GM19372 (cell line): Measurements from ENCODE around the gene MRPL12.
"Not testable (repeated sequence)": the region's sequence is repeated elsewhere in the genome, so short reads cannot be mapped to it uniquely, and the experiment has no call there.

Experiments used
- ATAC-seq: cut with Tn5 transposase; IDR thresholded peaks from one replicate; pipeline ENCODE4 v1.9.1; 2021; ENCODE audit warnings: mild to moderate bottlenecking, low read depth, moderate library complexity; ENCODE audit not compliant: unreplicated experiment

The MRPL12 gene

DNA sequence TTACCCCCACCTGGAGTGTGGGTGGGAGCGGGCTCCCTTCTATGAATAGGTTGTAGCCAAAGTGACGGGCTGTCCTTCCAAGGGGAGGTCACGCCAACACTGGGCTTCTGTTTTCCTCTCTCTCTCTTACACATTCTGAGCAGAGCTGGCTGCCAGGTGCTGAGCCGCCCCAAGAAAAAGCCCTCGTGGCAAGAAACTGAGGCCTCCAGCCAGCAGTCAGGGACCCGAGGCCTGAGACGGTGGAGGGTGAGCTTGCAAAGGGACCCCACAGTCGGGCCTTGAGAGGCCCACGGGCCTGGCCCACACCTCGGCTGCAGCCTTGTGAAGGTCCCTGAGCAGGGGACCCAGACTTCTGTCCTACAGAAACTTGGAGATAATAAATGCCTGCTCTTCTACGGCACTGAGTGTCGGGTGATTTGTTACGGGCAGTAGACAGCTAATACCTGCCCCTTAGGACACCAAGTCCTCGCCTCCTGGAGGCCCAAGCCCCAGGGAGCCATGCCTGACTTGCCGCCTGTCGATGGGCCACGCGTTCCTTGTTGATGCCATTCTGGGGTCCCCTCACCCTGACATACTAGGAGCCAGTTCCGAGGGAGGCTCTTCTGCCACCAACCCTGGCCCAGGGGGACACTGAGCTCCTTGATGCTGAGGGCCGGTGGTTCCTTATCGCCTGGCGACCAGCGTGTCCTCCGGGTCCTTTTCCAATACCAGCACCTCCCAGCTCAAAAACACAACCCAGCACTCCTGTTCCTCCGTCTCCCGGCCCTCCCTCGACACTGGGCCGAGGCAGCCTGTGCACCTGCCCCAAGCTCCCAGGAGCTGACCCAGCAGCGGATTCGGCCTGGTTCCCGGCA, 35.0 kb downstream of the MRPL12 start:
- ATAC-seq: no peak

DNA sequence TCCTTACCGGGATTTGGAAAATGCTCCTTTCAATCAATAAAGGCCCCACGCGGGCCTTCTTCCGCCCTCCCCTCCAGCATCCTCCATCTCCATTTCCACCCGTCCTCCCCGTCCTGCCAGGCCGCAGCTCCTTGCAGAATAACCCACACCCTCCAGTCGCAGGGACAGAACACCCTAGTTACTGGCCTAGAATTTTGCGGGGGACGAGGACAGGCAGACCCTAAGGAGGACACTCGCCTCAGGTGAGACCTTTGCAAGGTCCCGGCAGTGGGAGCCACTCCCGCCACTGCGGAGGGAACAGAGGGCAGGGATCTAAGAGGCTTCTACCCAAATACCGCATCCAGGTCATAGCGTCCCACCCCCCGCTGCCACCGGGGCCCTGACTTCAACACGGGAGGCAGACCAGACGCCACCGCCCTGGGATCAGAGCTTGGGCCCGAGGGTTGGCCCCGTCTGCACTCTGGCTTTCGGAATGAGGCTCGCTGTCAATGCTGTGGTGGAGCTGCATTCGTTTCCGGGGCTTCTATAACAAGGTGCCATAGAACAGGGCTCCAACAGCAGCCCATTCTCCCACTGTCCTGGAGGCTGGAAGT, 35.7 kb downstream of the MRPL12 start:
- ATAC-seq: no peak

DNA sequence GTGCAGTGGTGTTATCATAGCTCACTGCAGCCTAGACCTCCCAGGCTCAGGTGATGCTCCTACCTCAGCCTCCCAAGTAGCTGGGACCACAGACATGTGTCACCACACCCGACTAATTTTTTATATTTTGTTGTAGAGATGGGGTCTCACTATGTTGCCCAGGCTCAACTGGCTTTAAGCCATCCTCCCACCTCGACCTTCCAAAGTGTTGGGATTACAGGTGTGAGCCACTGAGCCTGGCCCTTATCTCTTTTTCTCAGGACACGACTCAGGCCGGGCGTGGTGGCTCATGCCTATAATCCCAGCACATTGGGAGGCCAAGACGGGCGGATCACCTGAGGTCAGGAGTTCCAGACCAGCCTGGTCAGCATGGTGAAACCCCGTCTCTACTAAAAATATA, 36.4 kb downstream of the MRPL12 start:
- ATAC-seq: not testable (repeated sequence)

DNA sequence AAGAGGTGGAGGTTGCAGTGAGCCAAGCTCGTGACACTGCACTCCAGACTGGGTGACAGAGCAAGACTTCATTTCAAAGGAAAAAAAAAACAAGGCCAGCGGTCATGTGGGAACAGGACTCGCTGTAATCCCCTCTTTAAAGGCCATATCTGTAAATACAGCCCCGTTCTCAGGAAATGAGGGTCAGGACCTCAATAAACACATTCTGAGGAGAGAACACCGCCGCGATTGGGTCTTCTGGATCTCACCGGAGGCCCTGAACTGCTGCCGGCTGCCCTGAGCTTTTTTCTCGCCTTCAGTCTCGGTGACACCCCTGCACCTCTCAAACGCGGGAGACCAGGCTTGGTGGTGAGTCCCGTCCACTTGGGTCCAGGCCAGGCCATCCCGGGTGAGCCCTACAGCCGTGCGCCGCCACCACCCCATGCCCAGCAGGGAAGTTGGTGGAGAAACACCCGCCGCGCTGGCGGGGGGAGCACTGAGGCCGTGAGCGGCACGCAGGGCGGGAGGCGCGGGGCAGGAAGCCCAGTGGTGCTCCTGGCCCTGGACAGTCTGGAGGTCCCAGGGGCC, 37.3 kb downstream of the MRPL12 start:
- ATAC-seq: no peak

DNA sequence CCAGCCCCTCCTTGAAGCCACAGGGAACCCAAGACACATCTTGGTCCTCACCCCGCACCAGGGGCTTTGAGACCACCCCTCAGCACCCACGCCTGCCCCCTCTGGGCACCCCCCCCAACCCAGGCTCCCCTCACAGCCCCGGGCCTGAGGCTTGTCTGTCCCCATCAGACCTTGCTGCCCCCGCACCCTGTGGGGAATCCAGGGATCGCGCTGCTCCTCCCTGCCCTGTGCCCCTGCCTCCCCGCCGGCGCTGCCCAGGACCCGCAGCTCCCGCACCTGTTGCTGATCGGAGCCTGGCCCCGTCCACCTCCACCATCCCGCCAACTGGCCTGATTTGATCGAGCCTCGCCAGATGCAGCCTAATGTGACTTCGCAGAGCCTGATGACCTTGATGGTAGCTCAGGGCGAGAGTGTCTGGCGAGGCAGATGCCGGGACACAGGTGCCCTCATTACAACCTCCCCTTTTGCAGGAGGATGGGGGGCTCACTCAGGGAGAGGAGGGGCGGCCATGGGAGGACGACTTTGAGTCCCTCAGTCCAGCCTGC, 38.0 kb downstream of the MRPL12 start:
- no peak for ATAC-seq

DNA sequence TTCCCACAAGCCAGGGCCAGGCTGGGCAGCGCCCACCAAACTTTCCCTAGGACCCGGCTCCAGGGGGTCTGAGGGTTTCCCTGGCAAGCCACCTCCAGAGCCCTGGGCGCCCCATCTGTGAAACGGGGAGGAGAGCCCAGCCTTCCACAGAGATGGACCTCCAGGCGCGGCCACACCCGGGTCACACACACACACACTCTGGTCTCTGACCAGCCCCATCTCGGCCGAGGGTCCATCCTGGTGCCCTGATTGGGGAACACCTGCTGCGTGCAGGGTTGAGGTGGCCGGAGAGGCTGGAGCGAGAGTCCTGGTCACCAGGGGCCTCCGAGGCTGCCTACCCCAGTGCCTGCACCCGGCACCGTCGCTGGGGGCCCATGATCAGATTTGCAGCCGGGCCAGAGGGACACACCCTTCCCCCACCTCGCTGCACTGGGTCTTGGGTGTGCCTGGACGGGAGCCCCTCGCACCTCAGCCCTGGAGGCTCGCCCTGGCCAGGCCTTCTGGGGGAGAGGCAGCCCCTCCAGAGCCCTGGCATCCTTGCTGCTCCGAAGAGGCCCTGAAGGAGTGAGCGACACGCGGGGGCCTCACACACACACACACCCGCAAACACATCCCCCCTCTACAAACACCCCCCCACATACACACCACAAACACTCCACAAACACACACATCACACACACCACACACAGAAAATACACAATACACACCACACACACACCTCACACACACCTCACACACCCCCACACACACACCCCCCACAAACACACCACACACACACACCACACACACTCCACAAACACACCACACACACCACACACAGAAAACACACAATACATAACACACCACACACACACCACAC, 38.7 kb downstream of the MRPL12 start:
- no peak for ATAC-seq
